HG02571 (cell line): ENCODE measurements around the gene KHDRBS2.
A peak's percentile ranks its signal among the peaks of the same experiment; 100 is the strongest.

Experiments
- ATAC-seq: cut with Tn5 transposase; IDR thresholded peaks from one replicate; pipeline ENCODE4 v1.9.1; 2021; ENCODE audit warnings: mild to moderate bottlenecking, moderate library complexity; ENCODE audit not compliant: unreplicated experiment

KHDRBS2 gene

GRCh38 chr6:62285612-62286469, at the start of gene KHDRBS2:
Gene KHDRBS2 (minus strand): TSS chr6:62286225.
- peak; percentile 100 for ATAC-seq

GRCh38 chr6:62328607-62329006, 42.6 kb upstream of the KHDRBS2 start:
- ATAC-seq = no peak

- ATAC-seq = no peak
Observed at GRCh38 chr6:62324834-62325233, 38.8 kb upstream of the KHDRBS2 start.

- ATAC-seq = no peak
Observed at GRCh38 chr6:62323818-62324431, 37.9 kb upstream of the KHDRBS2 start.

GRCh38 chr6:62298745-62299392, 12.8 kb upstream of the KHDRBS2 start:
- ATAC-seq = peak; percentile 94

- no peak for ATAC-seq
Observed at GRCh38 chr6:62296541-62296940, 10.5 kb upstream of the KHDRBS2 start.

GRCh38 chr6:62288974-62289373, 2.9 kb upstream of the KHDRBS2 start:
- ATAC-seq = no peak

- no peak for ATAC-seq
Observed at GRCh38 chr6:62288562-62288961, 2.5 kb upstream of the KHDRBS2 start.

GRCh38 chr6:62286470-62286843, 432 bp upstream of the KHDRBS2 start:
- ATAC-seq = peak; percentile 2

- no peak for ATAC-seq
Observed at GRCh38 chr6:62284725-62285124, 1.3 kb downstream of the KHDRBS2 start.

GRCh38 chr6:62283796-62284411, 2.1 kb downstream of the KHDRBS2 start:
- ATAC-seq = no peak

GRCh38 chr6:62283365-62283764, 2.7 kb downstream of the KHDRBS2 start:
- ATAC-seq = no peak

GRCh38 chr6:62280099-62280498, 5.9 kb downstream of the KHDRBS2 start:
- no peak for ATAC-seq

- no peak for ATAC-seq
Observed at GRCh38 chr6:62272114-62272513, 13.9 kb downstream of the KHDRBS2 start.

- no peak for ATAC-seq
Observed at GRCh38 chr6:62265906-62266525, 20.0 kb downstream of the KHDRBS2 start.

- no peak for ATAC-seq
Observed at GRCh38 chr6:62262283-62262682, 23.7 kb downstream of the KHDRBS2 start.

- no peak for ATAC-seq
Observed at GRCh38 chr6:62246087-62246486, 39.9 kb downstream of the KHDRBS2 start.

GRCh38 chr6:62236784-62237183, 49.2 kb downstream of the KHDRBS2 start:
- no peak for ATAC-seq

- no peak for ATAC-seq
Observed at GRCh38 chr6:62229231-62229630, 56.8 kb downstream of the KHDRBS2 start.

- no peak for ATAC-seq
Observed at GRCh38 chr6:62217866-62218265, 68.2 kb downstream of the KHDRBS2 start.

GRCh38 chr6:62202078-62202477, 83.9 kb downstream of the KHDRBS2 start:
- no peak for ATAC-seq
